ENCODE results near the gene GPRC5D. TPM values are rescaled to one million over a fixed set of nuclear protein-coding genes. Genes with fewer than 3 reads are reported as not detected.

GPRC5D gene
- total RNA-seq, 1 donor from 2014 or later = not detected

DNA sequence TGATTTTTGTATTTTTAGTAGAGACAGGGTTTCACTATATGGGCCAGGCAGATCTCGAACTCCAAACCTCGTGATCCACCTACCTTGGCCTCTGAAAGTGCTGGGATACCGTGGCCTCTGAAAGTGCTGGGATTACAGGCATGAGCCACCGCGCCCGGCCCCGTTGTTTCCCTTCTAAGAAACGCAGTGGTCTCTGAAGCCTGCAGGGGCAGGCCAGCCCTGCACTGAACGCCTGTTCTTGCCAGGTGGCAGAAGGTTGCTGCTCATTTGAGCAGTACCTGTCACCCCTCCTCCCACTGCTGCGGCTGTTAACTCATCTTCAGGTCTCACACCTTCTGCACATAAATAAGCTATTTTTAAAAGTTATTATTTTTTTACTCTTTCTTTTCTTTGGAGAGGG, 36.3 kb downstream of the GPRC5D start:
- Mint-ChIP-seq H3K9me3 (no peaks in the 10 kb centered on the region), H3K36me3 (peaks cover 36% of the 10 kb centered on the region), H3K4me1 (ENCODE audit: unreplicated experiment) (peaks cover 21% of the 10 kb centered on the region), H3K27me3 (peaks cover 8% of the 10 kb centered on the region), H3K4me3 (no peak overlapping the region), H3K27ac (peak overlapping the region; percentile 81)
- no peak for DNase-seq (ENCODE audit: extremely low spot score, unreplicated experiment)
- TF ChIP-seq, protein P1, sequence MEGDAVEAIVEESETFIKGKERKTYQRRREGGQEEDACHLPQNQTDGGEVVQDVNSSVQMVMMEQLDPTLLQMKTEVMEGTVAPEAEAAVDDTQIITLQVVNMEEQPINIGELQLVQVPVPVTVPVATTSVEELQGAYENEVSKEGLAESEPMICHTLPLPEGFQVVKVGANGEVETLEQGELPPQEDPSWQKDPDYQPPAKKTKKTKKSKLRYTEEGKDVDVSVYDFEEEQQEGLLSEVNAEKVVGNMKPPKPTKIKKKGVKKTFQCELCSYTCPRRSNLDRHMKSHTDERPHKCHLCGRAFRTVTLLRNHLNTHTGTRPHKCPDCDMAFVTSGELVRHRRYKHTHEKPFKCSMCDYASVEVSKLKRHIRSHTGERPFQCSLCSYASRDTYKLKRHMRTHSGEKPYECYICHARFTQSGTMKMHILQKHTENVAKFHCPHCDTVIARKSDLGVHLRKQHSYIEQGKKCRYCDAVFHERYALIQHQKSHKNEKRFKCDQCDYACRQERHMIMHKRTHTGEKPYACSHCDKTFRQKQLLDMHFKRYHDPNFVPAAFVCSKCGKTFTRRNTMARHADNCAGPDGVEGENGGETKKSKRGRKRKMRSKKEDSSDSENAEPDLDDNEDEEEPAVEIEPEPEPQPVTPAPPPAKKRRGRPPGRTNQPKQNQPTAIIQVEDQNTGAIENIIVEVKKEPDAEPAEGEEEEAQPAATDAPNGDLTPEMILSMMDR (conservative IDR thresholded peaks at IDR 0.05) = no peak

DNA sequence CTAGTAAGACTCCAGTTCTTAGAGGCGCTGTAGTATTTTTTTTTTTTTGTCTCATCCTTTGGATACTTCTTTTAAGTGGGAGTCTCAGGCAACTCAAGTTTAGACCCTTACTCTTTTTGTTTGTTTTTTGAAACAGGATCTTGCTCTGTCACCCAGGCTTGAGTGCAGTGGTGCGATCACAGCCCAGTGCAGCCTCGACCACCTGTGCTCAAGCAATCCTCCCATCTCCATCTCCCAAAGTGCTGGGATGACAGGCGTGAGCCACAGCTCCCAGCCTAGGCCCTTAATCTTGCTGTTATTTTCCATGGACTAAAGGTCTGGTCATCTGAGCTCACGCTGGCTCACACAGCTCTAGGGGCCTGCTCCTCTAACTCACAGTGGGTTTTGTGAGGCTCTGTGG, 39.3 kb downstream of the GPRC5D start:
- H3K9me3 Mint-ChIP-seq = no peaks in the 10 kb centered on the region
- peaks cover 50% of the 10 kb centered on the region for H3K36me3 Mint-ChIP-seq
- H3K27ac Mint-ChIP-seq = peak overlapping the region; percentile 8
- no peak for DNase-seq (ENCODE audit: extremely low spot score, unreplicated experiment)
- no peak overlapping the region for H3K4me3 Mint-ChIP-seq
- TF ChIP-seq, protein P1 (conservative IDR thresholded peaks at IDR 0.05) = no peak
- H3K27me3 Mint-ChIP-seq = peaks cover 11% of the 10 kb centered on the region
- H3K4me1 Mint-ChIP-seq (ENCODE audit: unreplicated experiment) = peaks cover 28% of the 10 kb centered on the region

DNA sequence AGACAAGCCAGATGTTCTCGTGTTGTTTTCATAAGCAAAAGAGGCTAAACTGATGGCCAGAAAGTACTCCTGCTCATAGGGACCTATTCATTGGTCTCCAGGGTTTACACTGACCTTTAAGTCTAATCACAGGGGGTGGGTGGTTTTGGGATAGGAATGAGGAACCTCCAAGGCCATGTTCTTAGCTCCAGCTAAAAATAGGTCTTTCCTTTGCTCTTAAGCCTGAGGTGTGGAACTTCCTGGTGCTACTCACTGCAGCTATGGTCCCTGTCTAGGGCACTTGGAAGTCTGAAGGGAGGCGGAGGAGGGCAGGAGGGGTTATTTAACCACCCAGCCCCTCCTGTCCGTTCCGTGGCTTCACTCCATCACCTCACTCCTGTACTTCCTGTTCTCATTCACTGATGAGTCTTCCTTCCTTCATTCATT, 42.0 kb downstream of the GPRC5D start:
- Mint-ChIP-seq H3K4me1 (ENCODE audit: unreplicated experiment) (peaks cover 14% of the 10 kb centered on the region), H3K36me3 (peaks cover 50% of the 10 kb centered on the region), H3K9me3 (no peaks in the 10 kb centered on the region), H3K27ac (peak overlapping the region; percentile 84), H3K27me3 (peaks cover 8% of the 10 kb centered on the region), H3K4me3 (peak overlapping the region; percentile 63)
- TF ChIP-seq, protein P1 (conservative IDR thresholded peaks at IDR 0.05) = no peak
- no peak for DNase-seq (ENCODE audit: extremely low spot score, unreplicated experiment)

DNA sequence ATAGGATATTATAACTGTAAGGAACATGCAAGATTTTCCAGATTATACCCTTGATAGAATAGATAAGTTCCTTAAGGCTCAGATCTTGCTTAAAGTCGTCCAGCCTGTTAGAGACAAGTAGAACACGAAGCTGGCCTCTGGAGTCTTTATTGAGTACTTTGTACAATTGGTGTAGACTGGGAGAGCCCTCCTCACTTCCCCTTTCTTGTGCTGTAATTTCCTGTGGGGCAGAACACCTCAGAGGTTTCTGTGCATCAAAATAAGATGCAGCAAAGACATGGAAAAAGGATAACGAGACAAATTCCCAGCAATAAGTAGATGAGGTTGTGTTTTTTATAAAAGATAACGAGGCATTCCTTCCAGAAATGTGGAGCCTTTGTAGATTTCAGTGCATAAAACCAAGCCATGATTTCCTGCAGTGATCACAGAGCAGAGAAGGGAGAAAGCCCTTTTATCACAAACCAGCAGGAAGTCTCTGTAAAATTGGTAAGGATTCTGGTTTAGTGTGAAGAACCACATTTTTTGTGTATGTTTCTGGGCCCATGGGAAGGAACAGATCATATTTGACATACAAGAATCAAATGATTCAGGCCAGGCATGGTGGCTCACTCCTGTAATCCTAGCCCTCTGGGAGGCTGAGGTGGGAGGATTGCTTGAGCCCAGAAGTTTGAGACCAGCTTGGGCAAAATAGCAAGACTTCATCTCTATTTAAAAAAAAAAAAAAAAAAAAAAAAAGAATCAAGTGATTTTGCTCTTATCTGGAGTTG, 42.6 kb downstream of the GPRC5D start:
- peaks cover 51% of the 10 kb centered on the region for H3K36me3 Mint-ChIP-seq
- H3K27ac Mint-ChIP-seq = peak overlapping the region; percentile 84
- DNase-seq (ENCODE audit: extremely low spot score, unreplicated experiment) = no peak
- H3K4me3 Mint-ChIP-seq = peak overlapping the region; percentile 41
- TF ChIP-seq, protein P1 (conservative IDR thresholded peaks at IDR 0.05) = no peak
- H3K4me1 Mint-ChIP-seq (ENCODE audit: unreplicated experiment) = peaks cover 14% of the 10 kb centered on the region
- H3K27me3 Mint-ChIP-seq = peaks cover 8% of the 10 kb centered on the region
- no peaks in the 10 kb centered on the region for H3K9me3 Mint-ChIP-seq

DNA sequence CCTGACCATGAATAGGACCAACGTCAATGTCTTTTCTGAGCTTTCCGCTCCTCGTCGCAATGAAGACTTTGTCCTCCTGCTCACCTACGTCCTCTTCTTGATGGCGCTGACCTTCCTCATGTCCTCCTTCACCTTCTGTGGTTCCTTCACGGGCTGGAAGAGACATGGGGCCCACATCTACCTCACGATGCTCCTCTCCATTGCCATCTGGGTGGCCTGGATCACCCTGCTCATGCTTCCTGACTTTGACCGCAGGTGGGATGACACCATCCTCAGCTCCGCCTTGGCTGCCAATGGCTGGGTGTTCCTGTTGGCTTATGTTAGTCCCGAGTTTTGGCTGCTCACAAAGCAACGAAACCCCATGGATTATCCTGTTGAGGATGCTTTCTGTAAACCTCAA, 43.3 kb downstream of the GPRC5D start:
- peaks cover 52% of the 10 kb centered on the region for H3K36me3 Mint-ChIP-seq
- peak overlapping the region; percentile 41 for H3K4me3 Mint-ChIP-seq
- H3K27me3 Mint-ChIP-seq = peaks cover 12% of the 10 kb centered on the region
- TF ChIP-seq, protein P1 (conservative IDR thresholded peaks at IDR 0.05) = no peak
- no peaks in the 10 kb centered on the region for H3K9me3 Mint-ChIP-seq
- peak overlapping the region; percentile 64 for H3K27ac Mint-ChIP-seq
- DNase-seq (ENCODE audit: extremely low spot score, unreplicated experiment) = no peak
- H3K4me1 Mint-ChIP-seq (ENCODE audit: unreplicated experiment) = peaks cover 8% of the 10 kb centered on the region

Data from type B pancreatic cell (in vitro differentiated cells).